Activated CD4-positive, alpha-beta T cell treated with anti-CD3 and anti-CD28 coated beads, Interleukin-2, amount 50 U/mL, for 48 hours (primary cell): ENCODE data around the gene CARF.

Experiments used
- DNase-seq, 2 experiments: peaks; one replicate each; pipeline ENCODE4 v3.0.0-alpha.2; 2020

CARF gene

DNA sequence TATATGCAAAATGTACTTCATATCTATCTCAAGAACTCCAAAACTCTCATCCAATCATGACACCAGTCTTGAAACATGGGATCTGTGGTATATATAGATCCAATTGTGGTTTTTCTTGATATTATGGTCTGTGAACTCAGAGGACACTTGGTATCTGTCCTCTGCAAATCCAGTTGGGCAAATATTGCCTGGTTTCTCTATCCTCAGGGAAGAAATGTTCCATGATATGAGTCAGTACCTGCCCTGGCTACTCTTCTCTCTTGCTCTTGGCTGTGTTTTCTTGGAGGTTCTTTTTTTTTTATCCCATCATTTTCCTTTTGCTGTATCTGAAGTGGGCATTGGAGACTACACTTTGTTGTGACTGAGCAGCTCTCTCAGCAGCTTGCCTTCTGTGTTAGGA, 113.5 kb downstream of the CARF start:
- no peak for DNase-seq

DNA sequence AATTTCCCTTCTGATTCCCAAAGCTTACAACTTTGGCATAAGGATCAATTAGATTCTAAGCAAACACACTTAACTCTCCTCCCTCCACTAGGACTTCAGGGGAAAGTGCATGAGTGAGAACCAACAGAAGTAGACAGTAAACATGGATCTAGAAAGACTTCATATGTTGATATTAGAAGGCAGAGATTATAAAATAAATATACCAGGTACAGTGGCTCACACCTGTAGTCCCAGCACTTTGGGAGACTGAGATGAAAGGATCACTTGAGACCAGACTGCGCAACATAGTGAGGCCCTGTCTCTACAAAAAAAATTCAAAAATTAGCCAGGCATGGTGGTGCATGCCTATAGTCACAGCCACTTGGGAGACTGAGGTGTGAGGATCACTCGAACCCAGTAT, 118.5 kb downstream of the CARF start:
- no peak for DNase-seq

DNA sequence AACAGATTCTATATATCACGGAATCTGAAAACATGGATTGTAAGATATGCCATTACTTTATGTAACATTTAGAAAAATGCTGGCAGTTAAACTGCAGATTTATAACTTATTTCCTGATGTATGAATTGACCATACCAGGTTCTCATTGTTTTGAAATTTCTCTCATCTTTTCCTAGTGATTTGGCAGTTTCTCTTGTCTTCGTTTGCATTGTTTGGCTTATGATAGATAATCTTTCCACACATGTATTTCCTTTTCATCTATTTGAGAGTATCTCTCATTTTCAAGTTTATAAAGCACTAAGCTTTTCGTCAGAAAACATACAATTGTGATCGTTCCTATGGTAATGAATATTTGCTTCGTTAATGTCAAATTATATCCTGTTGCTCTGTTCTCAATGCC, 118.9 kb downstream of the CARF start:
- DNase-seq = no peak

DNA sequence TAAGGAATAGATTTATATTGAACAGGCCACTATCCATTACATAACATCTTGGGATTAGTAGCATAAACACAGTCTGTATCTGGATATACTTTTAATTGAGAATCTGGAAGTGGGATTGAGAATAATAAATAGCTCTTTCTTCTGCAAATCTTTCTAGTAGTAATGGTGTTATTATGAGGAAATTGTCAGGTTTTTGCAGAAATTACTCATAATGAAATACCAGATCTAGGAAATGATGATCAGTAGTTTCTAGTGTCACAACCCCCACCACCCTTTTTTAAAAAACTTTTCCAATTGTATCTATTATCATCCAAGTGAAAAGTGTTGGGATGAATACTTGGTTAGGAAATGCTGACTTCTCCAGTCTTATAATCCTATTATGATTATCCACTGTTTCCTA, 121.3 kb downstream of the CARF start:
- DNase-seq = no peak

DNA sequence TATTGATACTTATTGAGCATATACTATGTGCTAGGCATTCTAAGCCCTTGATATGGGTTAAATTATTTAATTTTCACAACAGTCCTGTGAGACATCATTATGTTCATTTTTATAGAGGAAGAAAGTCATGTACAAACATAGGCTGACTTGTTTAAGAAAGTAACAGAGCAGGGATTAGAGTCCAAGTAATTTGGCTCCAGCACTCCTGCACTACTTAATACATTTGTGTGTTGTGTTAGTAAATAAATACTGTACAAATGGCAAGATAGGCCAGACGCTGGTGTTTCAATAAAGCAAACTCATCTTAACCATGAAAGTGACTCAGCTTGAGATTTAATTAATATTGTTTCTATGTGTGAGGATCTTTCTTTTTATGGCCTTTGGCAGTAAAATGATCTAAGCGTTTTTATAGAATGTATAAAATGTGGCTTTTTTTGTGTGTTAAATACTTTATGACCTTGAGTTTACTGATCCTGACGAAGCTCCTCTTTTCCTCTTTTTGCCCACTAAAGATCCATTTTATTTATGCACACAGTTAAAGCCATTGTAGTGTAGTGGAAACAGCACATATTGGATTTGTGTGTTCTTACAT, 123.9 kb downstream of the CARF start:
- no peak for DNase-seq
